ENCODE measurements around the gene BET1. TPM values are rescaled to one million over a fixed set of nuclear protein-coding genes. Genes with fewer than 3 reads are reported as not detected.

The BET1 gene
- total and polyA plus RNA-seq, 2 of the 8 experiments (the other 6 are each of a cell fraction or from before 2014, with no cell fraction given), result 20.6 to 31.7 TPM

- POLR2A ChIA-PET (ENCODE audit: partially characterized antibody), result no interaction called here
- Histone ChIP-seq H3K4me3 (ENCODE audit: extremely low read depth in 1 of 4, insufficient read depth in 2 of 4, low read depth in 3 of 4, low read length in 4 of 4) (no peak overlapping the region), H2BK120ac (replicated peaks; ENCODE audit: low read depth, low read length) (no peak overlapping the region), H3K9ac (replicated peaks in 1 of 4; ENCODE audit: extremely low read depth in 1 of 4, low read depth in 3 of 4, low read length in 3 of 4) (no peak overlapping the region), H2BK20ac (ENCODE audit: low read length) (no peak overlapping the region), H3K14ac (ENCODE audit: insufficient read length) (no peak overlapping the region), H2AK5ac (ENCODE audit: low read depth, low read length) (no peak overlapping the region), H4K20me1 (replicated peaks in 1 of 2; ENCODE audit: control insufficient read depth in 1 of 2, insufficient read depth in 2 of 2, low read length in 2 of 2) (no peaks in the 10 kb centered on the region), H2BK5ac (ENCODE audit: low read depth, low read length) (no peak overlapping the region), H3K23me2 (ENCODE audit: low read depth, low read length) (no peaks in the 10 kb centered on the region), H2BK12ac (ENCODE audit: low read depth, low read length) (no peak overlapping the region), H3K18ac (ENCODE audit: extremely low read depth, low read length) (no peak overlapping the region), H2AFZ (ENCODE audit: low read length) (no peak overlapping the region), H3K23ac (ENCODE audit: insufficient read length) (no peak overlapping the region), H3K4me2 (ENCODE audit: insufficient read depth in 1 of 2, low read depth in 2 of 2, low read length in 2 of 2) (no peak overlapping the region), H3K36me3 (ENCODE audit: control insufficient read depth in 2 of 4, insufficient read depth in 4 of 4, low read length in 3 of 4) (no peaks in the 10 kb centered on the region), H3K4ac (replicated peaks; ENCODE audit: insufficient read length, low read depth, low read length) (no peak overlapping the region), H3K27me3 (replicated peaks in 1 of 4; ENCODE audit: control insufficient read depth in 3 of 4, extremely low read depth in 1 of 4, insufficient read depth in 3 of 4, low read length in 3 of 4) (no peaks in the 10 kb centered on the region), H3K9me3 (ENCODE audit: insufficient read depth in 2 of 2, low read depth in 1 of 2, low read length in 1 of 2) (no peaks in the 10 kb centered on the region), H4K8ac (ENCODE audit: extremely low read depth, insufficient read depth, low read length) (no peak overlapping the region), H3K27ac (ENCODE audit: low read depth, low read length) (no peak overlapping the region), H3K79me1 (ENCODE audit: low read depth, low read length) (no peaks in the 10 kb centered on the region), H3K79me2 (ENCODE audit: control insufficient read depth in 1 of 2, insufficient read depth in 2 of 2, low read length in 2 of 2) (no peaks in the 10 kb centered on the region), H3K56ac (replicated peaks; ENCODE audit: insufficient read length, low read depth, low read length) (no peak overlapping the region), H4K5ac (ENCODE audit: insufficient read length, low read depth, low read length) (no peak overlapping the region), H4K91ac (replicated peaks; ENCODE audit: insufficient read length, low read length) (no peak overlapping the region), H2BK15ac (ENCODE audit: low read length) (no peak overlapping the region), H3K4me1 (replicated peaks in 1 of 4; ENCODE audit: control insufficient read depth in 3 of 4, insufficient read depth in 4 of 4, low read length in 3 of 4) (no peaks in the 10 kb centered on the region)
- FAIRE-seq (no peak), DNase-seq (ENCODE audit: low read depth in 1 of 2, low spot score in 2 of 2) (no peak)
- TF ChIP-seq CEBPB (IDR thresholded peaks at IDR 0.05; ENCODE audit: low read depth, low read length) (no peak), GTF2F1 (IDR thresholded peaks at IDR 0.05; ENCODE audit: borderline replicate concordance, low read depth, low read length) (no peak), USF2 (IDR thresholded peaks at IDR 0.05; ENCODE audit: low read length) (no peak)
- 89% methylated on average over 3 of the region's 3 CpGs; no CpG with 5 or more reads in 1 of the 2 experiments for whole genome bisulfite sequencing, 2 experiments (ENCODE audit: extremely low coverage in 1 of 2, insufficient coverage in 1 of 2, insufficient read length in 1 of 2, insufficient replicate concordance in 2 of 2, low coverage in 1 of 2, low lambda C conversion rate in 2 of 2, missing lambda C conversion rate in 1 of 2)
- CTCF ChIA-PET (ENCODE audit: partially characterized antibody), result interaction anchor here (0.9 to 1.0 kb wide), 2 partner anchors 8 to 226 kb away, joined by 3 read pairs; no protein-coding TSS in a partner anchor
Observed at GRCh38 chr7:93960986-93961385, 43.2 kb downstream of the BET1 start.
